Measurements from ENCODE around the gene KCNQ1OT1.

- TF ChIP-seq CTCF (IDR thresholded peaks at IDR 0.05) (no peak), POLR2A (IDR thresholded peaks at IDR 0.05) (no peak), POLR2AphosphoS5 (IDR thresholded peaks at IDR 0.05; ENCODE audit: insufficient read depth in 1 of 2, low read depth in 1 of 2) (no peak)
Observed at GRCh38 chr11:2693271-2694261, 6.2 kb downstream of the KCNQ1OT1 start.
